NCI-H146 treated with DMSO at 0.1 percent for 48 hours (cell line): Measurements from ENCODE around the gene PPP2R5A.
A peak's percentile ranks its signal among the peaks of the same experiment; 100 is the strongest.

Experiments
- DNase-seq: peaks from one replicate; lab custom pipeline; 2025; ENCODE audit not compliant: unreplicated experiment; lab: John Stamatoyannopoulos, UW

The PPP2R5A gene

DNA sequence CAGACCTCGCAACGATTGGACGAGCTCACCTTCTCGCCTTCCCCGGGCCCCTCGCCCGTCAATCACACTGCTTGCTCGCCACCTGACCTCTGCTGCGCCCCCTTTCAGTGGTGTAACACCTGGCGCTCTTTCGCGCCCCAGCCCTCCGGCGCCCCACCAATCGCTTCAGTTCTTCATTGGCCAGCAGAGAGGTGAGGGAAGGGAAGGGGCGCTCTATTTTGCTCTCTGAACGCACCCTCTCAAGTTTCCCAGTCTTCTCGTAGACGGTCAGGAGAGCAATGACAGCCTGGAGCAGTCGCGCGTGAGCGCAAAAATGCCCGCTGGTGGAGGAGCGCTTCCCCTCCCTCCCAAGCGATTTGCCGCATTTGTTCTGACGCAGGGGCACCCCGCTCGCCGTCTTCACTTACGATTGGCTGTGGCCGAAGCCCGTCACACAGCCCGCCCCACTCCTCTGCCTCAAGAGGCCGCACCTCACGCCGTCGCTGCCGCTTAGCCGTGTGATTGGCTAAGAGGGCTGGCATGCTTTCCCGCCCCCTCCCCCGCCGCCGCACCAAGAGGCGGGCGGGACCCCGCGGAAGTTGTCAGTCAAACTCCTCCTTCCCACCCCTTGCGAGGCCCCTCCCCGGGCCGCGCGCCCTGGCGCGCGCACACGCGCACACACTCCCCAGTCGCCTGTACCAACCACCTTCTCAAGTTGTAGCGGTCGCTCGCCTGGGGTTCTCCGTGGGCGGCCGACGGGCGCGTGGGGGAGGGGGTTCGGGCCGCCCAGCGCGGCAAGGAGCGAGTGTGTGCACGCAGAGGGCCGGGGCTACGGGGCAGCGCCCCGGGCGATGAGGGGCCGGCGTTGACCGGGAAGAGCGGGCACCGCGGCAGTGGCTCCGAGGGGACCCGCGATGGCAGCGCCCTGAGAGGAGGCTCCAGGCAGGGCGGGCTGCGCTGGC, at the start of gene PPP2R5A:
TSS of gene PPP2R5A (plus strand) at position 667 of the 941 bp plus-strand sequence. CDS start 701 bp downstream, outside the sequence.
- DNase-seq = peak; percentile 96

- no peak for DNase-seq
These were observed 49.4 kb upstream of the PPP2R5A start for GRCh38 chr1:212235857-212236256.

DNA sequence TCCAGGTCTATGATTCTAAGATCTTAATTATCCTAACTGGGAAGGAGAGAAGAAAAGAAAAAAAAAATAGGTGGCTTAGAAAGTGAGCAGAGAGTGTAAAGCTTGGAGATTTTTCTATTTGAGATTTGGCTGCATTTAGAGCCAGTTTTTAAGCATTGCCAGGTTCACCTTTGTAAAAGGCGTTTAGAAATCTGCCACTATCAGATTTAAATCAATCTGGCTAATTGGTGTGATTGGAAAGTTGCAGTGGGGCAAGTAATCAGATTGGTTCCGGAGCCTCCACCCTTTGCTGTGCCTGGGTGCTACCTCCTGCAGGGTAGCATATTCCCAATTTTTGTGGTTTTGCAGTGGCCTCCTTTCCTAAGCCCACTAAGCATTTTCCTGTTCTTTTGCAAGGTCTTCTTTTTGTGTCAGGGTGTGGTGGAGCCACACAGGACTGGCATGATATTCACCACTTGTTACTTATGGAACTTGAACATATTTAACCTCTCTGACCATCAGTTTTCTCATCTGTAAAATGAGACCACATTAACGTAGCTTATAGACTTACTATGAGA, 48.5 kb upstream of the PPP2R5A start:
- DNase-seq = no peak

DNA sequence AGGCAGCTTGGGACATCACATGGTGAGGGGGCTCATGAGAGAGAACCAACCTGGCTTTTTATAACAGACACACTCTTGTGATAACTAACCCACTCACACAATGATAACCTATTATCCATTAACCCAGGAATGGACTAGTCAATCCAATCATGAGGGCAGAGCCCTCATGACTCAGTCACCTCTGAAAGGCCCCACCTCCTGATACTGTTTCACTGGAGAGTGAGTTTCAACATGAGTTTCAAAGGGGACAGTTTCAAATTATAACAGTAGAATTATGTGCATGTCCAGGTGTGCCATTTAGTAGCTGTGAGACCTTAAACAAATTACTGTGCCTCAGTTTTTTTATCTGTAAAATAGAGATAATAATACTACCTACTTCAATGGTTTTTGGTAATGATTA, 47.6 kb upstream of the PPP2R5A start:
- no peak for DNase-seq

GRCh38 chr1:212238552-212238951, 46.7 kb upstream of the PPP2R5A start:
- DNase-seq = no peak

- no peak for DNase-seq
These were observed 43.7 kb upstream of the PPP2R5A start for GRCh38 chr1:212241501-212241900.

DNA sequence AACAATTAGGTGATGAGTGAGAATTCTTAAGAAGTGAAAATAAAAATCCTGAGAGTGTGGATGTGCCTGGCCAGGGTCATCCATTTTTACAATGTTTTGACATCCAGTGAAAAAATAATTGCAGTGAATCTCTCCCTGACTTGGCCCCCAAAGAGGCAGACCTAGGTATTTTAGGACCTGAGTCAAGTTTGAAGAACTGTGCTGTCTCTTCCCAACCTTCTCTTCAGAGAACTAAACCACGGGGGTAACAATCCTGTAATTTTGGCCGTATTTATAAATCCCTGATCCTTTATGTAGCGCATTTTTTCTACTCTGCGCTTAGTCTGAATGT, 43.3 kb upstream of the PPP2R5A start:
- no peak for DNase-seq

GRCh38 chr1:212242288-212242984, 42.8 kb upstream of the PPP2R5A start:
- DNase-seq = no peak

- no peak for DNase-seq
These were observed 42.3 kb upstream of the PPP2R5A start for GRCh38 chr1:212242985-212243308.

DNA sequence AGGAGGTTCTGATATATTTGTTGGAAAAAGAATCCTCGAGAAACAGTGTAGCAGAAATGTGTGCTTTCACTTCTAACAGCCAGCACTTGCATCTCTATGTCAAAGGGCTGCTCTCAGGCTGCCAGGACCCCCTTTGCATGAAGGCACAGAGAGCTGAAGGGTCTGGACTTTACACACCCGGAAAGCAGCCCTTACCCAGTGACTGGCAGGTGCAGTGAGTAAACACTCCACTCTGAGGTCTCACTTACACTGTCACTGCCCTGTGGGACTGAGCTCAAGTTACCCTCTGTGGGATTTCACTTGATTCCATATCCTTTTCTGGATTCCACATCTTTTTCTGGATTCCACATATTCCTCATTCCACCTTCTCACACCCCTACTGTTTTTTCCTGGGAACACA, 40.8 kb upstream of the PPP2R5A start:
- DNase-seq = no peak

DNA sequence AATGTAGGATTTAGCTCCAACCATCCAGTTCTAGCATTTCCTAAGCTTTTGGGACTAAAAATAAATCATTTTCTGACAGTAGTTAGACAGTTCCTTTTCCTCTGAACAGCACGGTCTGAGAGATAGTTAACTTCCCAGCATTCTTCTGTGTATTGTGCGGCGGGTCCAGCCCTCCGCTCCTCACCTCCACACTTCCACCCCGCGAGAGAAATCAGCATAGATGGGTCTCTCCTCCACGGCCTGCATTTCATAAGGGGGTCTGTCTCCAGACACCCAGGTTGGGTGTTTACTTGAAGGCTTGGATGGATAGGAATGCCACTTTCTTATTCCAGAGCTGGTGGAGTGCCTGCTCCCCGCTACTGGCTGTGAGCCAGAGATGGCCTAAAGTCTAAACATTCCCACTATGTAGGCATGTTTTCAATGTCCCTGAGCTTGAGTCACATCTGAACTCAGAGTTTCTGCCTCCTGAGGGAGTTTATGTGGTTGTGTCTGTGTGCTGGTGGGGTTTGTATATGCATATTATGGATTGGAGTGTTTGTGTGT, 38.0 kb upstream of the PPP2R5A start:
- no peak for DNase-seq

DNA sequence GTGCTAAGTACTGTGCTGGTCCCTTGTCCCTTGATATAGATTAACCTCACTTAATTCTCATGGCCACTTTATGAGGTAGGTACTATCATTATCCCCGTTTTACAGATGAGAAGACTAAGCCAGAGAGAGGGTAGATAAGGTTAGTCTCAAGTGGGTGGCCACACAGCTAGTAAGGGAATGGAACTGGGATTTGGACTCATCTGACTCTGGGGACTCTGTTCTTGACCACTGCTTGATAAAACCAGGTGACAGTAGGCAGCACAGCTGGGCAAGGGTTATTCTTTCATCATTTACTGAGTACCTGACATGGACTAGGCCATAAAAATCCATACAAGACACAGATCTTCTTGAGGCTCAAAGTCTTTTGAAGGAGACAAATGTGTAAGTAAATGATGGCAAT, 37.2 kb upstream of the PPP2R5A start:
- no peak for DNase-seq

- DNase-seq = no peak
These were observed 30.3 kb upstream of the PPP2R5A start for GRCh38 chr1:212254853-212255363.

DNA sequence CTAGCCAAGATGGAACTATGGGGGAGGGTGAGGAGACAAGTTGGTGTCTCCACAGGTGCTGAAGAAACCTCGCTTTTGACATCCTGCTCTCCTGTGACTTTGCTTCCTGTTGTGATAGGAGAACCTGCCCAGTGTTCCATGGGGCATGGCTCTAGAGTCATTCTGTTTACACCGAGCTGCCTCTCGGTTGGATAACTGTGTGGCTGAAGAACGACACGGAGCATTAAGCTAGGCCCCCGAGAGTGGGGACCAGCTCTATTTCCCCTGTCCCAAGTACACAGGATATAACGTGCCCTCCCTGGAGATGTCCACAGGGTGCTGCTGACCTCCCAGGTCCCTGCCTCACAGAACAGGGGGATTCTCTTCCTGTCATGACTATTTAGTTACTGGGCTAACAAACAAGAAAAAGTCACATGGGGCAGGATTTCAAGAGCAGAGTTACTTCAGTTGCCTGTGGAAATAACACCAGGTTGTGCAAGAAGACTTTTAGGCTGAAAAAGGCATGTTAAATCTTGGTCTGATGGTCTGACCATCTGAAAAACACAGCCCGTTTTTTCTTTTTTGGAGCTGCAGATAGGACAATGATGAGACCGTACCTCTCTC, 29.4 kb upstream of the PPP2R5A start:
- DNase-seq = no peak

DNA sequence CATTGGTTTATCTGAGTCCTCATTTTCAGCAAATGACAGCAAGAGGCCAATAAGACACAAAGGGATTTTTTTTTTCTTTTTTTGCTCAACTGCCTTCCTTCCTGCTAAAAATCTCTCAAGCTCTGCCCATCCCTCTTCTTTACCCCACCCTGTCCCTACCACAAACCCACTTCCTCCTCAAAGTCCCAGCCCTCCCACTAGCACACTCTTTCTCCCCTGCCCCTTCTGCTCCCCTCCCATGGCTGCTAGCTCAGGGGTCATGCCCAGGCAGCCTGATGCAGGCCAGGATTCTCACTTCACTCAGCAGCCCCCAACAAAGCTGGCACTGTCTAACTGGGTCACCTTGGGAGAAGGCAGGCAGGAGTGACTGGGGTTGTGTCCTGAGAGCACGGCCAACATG, 28.8 kb upstream of the PPP2R5A start:
- DNase-seq = no peak

DNA sequence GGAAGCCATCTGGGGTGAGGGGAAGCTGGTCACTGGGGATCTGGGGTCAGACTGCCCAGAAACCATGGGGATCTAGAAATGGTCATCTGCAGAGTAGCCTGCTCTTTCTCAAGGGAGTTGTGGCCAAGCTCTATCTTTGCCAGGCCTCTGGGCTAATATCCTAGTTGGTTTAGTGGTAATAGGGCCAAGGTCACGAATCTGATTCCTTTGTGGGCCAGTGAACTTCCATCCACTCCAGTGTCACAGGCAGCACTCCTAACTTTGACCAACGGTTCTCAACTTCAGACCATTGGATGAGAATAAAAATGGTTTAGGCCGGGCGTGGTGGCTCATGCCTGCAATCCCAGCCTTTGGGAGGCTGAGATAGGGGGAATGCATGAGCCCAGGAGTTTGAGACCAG, 28.1 kb upstream of the PPP2R5A start:
- DNase-seq = no peak

GRCh38 chr1:212259693-212260480, 25.3 kb upstream of the PPP2R5A start:
- no peak for DNase-seq

GRCh38 chr1:212260557-212261355, 24.5 kb upstream of the PPP2R5A start:
- DNase-seq = no peak

DNA sequence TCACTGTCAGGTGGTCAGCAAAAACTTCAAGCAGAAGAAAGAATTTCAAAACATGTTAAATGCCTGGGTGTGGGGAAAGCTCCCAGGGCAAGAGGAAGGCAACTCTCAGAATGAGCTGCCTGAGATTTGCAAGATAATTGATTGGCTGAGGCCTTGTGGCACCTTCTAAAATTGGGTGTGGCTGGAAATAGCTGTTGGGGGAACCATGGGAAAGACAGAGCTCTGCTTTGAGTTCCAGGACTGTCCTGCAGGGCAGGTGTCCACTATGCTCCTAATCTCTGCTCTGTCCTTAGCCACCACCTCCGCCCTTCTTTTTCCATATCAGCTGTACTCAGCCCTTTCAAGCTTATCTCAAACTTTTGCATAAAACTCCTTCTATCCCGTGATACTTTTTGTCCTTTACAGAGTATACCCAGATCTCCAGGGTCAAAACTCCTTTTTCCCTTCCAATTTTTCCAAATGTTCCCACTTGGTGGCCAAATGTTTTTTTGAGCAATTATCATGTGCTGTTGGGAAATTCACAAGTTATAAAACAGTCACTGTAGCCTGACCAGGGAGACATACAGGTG, 23.8 kb upstream of the PPP2R5A start:
- DNase-seq = no peak
